Hepatocyte (in vitro differentiated cells): Measurements from ENCODE around the gene ARL3. TPM values are rescaled to one million over a fixed set of nuclear protein-coding genes. Genes with fewer than 3 reads are reported as not detected.

Source experiments
- DNase-seq: peaks from one replicate; pipeline ENCODE4 v3.0.0-alpha.2; 2016; ENCODE audit warnings: low spot score
- H2AFZ ChIP-seq: fragments of 200-600 bp; sonication (generic); 2 replicates; pipeline ENCODE4 v1.6.0; 2016; ENCODE audit warnings: antibody characterized with exemption, mild to moderate bottlenecking
- H3K27ac ChIP-seq: fragments of 200-600 bp; sonication (generic); 2 replicates; pipeline ENCODE4 v1.5.1; 2016; ENCODE audit warnings: mild to moderate bottlenecking
- H3K27me3 ChIP-seq: fragments of 200-600 bp; sonication (generic); 2 replicates; pipeline ENCODE4 v1.6.1; 2016
- H3K36me3 ChIP-seq: fragments of 200-600 bp; sonication (generic); replicated peaks from 2 replicates; pipeline ENCODE4 v1.5.1; 2016; ENCODE audit warnings: low read depth; ENCODE audit not compliant: insufficient read depth
- H3K4me1 ChIP-seq: fragments of 200-600 bp; sonication (generic); 2 replicates; pipeline ENCODE4 v1.5.1; 2016; ENCODE audit warnings: mild to moderate bottlenecking, moderate library complexity; ENCODE audit not compliant: insufficient read depth
- H3K4me2 ChIP-seq: fragments of 200-600 bp; sonication (generic); 2 replicates; pipeline ENCODE4 v1.6.0; 2016
- H3K4me3 ChIP-seq: fragments of 200-600 bp; sonication (generic); 2 replicates; pipeline ENCODE4 v1.5.1; 2016; ENCODE audit warnings: mild to moderate bottlenecking
- H3K79me2 ChIP-seq: fragments of 200-600 bp; sonication (generic); 2 replicates; pipeline ENCODE4 v1.6.0; 2017; ENCODE audit warnings: mild to moderate bottlenecking
- H3K9me2 ChIP-seq: fragments of 200-600 bp; sonication (generic); replicated peaks from 2 replicates; pipeline ENCODE4 v1.6.0; 2017; ENCODE audit warnings: mild to moderate bottlenecking; ENCODE audit not compliant: insufficient read depth
- H3K9me3 ChIP-seq: fragments of 200-600 bp; sonication (generic); 2 replicates; pipeline ENCODE4 v1.5.1; 2016; ENCODE audit warnings: low read depth, mild to moderate bottlenecking
- H4K20me1 ChIP-seq: fragments of 200-600 bp; sonication (generic); 2 replicates; pipeline ENCODE4 v1.6.0; 2016; ENCODE audit warnings: mild to moderate bottlenecking; ENCODE audit not compliant: insufficient read depth, poor library complexity, severe bottlenecking
- EZH2 ChIP-seq: fragments of 200-600 bp; sonication (generic); IDR thresholded peaks from 2 replicates; pipeline ENCODE4 v1.6.1; 2016; ENCODE audit warnings: antibody characterized with exemption, mild to moderate bottlenecking, borderline replicate concordance
- EZH2phosphoT487 ChIP-seq: fragments of 200-600 bp; sonication (generic); IDR thresholded peaks from one replicate; pipeline ENCODE4 v1.6.1; 2018; ENCODE audit warnings: antibody characterized with exemption, mild to moderate bottlenecking, low read depth, moderate library complexity; ENCODE audit not compliant: unreplicated experiment, severe bottlenecking
- WGBS: methylation state at CpG from one replicate; pipeline ENCODE4 v1.1.6; 2016; ENCODE audit warnings: low lambda C conversion rate; ENCODE audit errors: missing lambda C conversion rate; 5-methylcytosine and 5-hydroxymethylcytosine counted together
- polyA plus RNA-seq: library from polyadenylated mRNA; unstranded; fragments of >200 nt; fragmentation: Nextera tagmentation; extraction: Ambion mirVana; gene quantifications from 2 replicates; pipeline ENCODE4 v1.2.1, GENCODE V29; 2016
- total RNA-seq: library from RNA; depleted of rRNA; stranded (reverse); fragments of >200 nt; gene quantifications from 2 replicates; pipeline ENCODE4 v1.2.3, GENCODE V29; 2014
- TF ChIP-seq, protein P1 (sequence below): fragments of 200-600 bp; sonication (generic); IDR thresholded peaks from 2 replicates; pipeline ENCODE4 v1.5.1; 2016; ENCODE audit warnings: antibody characterized with exemption, mild to moderate bottlenecking; ENCODE audit not compliant: poor library complexity

ARL3 gene
- total and polyA plus RNA-seq, 2 experiments from 2014 or later: 6.4 to 16.5 TPM

DNA sequence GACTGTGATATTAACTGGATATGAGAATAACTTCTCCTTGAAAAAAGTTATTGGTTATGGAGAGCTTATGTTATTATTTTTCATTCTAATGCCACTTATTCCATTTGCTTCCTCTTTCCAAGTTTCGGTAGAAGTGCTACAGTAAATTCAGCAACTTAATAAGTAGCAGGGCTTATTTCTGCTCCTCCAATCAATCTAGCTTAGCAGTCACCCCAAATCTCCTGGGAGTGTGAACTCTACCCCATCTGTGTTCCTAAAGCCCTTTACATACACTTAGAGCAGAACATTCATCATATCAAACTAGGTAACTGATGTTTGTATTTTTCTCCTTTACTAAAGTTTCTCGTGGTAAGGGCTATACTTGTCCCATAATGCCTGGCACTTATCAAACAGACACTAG is 8.7 kb downstream of the ARL3 start:
- 90% methylated on average over 2 of the region's 2 CpGs for WGBS
- TF ChIP-seq, protein P1, sequence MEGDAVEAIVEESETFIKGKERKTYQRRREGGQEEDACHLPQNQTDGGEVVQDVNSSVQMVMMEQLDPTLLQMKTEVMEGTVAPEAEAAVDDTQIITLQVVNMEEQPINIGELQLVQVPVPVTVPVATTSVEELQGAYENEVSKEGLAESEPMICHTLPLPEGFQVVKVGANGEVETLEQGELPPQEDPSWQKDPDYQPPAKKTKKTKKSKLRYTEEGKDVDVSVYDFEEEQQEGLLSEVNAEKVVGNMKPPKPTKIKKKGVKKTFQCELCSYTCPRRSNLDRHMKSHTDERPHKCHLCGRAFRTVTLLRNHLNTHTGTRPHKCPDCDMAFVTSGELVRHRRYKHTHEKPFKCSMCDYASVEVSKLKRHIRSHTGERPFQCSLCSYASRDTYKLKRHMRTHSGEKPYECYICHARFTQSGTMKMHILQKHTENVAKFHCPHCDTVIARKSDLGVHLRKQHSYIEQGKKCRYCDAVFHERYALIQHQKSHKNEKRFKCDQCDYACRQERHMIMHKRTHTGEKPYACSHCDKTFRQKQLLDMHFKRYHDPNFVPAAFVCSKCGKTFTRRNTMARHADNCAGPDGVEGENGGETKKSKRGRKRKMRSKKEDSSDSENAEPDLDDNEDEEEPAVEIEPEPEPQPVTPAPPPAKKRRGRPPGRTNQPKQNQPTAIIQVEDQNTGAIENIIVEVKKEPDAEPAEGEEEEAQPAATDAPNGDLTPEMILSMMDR: no peak
- TF ChIP-seq EZH2 (no peak), EZH2phosphoT487 (no peak)
- DNase-seq: no peak
- H3K27ac ChIP-seq: no peak overlapping the region
- H3K4me2 ChIP-seq: no peak overlapping the region
- H3K9me3 ChIP-seq: no peaks in the 10 kb centered on the region
- H3K36me3 ChIP-seq: no peaks in the 10 kb centered on the region
- no peaks in the 10 kb centered on the region for H4K20me1 ChIP-seq
- no peaks in the 10 kb centered on the region for H3K4me1 ChIP-seq
- H3K9me2 ChIP-seq: no peaks in the 10 kb centered on the region
- H2AFZ ChIP-seq: no peak overlapping the region
- H3K4me3 ChIP-seq: no peak overlapping the region
- no peaks in the 10 kb centered on the region for H3K27me3 ChIP-seq
- H3K79me2 ChIP-seq: peaks cover 64% of the 10 kb centered on the region

DNA sequence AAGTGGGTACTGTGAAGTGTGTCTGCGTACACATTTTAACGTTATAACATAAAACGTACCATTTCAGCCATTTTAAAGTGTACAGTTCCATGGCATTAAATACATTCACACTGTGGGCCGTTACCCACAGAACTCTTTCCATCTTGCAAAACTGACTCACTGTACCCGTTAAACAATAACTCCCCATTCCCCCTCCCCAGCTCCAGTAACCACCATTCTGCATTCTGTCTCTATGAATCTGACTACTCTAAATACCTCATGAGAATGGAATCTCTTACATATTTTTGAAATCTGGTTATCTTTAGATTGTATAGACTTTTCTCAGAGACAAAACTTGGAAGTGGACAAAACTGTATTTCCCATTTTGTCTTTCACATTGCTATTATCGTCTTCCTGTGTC is 9.3 kb downstream of the ARL3 start:
- no peak for TF ChIP-seq EZH2
- TF ChIP-seq, protein P1: no peak
- no peak for TF ChIP-seq EZH2phosphoT487
- Histone ChIP-seq H3K27ac (no peak overlapping the region), H3K9me3 (no peaks in the 10 kb centered on the region), H3K9me2 (no peaks in the 10 kb centered on the region), H2AFZ (no peak overlapping the region), H3K27me3 (no peaks in the 10 kb centered on the region), H4K20me1 (no peaks in the 10 kb centered on the region), H3K36me3 (no peaks in the 10 kb centered on the region), H3K79me2 (peaks cover 59% of the 10 kb centered on the region), H3K4me3 (no peak overlapping the region), H3K4me1 (no peaks in the 10 kb centered on the region), H3K4me2 (no peak overlapping the region)
- 93% methylated on average over 6 of the region's 6 CpGs for WGBS
- no peak for DNase-seq

GRCh38 chr10:102702742-102703141 is 11.5 kb downstream of the ARL3 start:
- no peak overlapping the region for H3K4me3 ChIP-seq
- peaks cover 37% of the 10 kb centered on the region for H3K79me2 ChIP-seq
- H2AFZ ChIP-seq: no peak overlapping the region
- no peak for DNase-seq
- H3K27me3 ChIP-seq: no peaks in the 10 kb centered on the region
- H3K9me2 ChIP-seq: no peaks in the 10 kb centered on the region
- H4K20me1 ChIP-seq: no peaks in the 10 kb centered on the region
- no peak overlapping the region for H3K27ac ChIP-seq
- 70% methylated on average over 2 of the region's 2 CpGs for WGBS
- H3K36me3 ChIP-seq: no peaks in the 10 kb centered on the region
- H3K9me3 ChIP-seq: no peaks in the 10 kb centered on the region
- H3K4me2 ChIP-seq: no peak overlapping the region
- no peaks in the 10 kb centered on the region for H3K4me1 ChIP-seq
- TF ChIP-seq EZH2phosphoT487: no peak
- TF ChIP-seq EZH2: no peak
- TF ChIP-seq, protein P1: no peak

- H2AFZ ChIP-seq: no peak overlapping the region
- H3K4me1 ChIP-seq: no peaks in the 10 kb centered on the region
- H3K36me3 ChIP-seq: no peaks in the 10 kb centered on the region
- H3K4me3 ChIP-seq: no peak overlapping the region
- no peaks in the 10 kb centered on the region for H3K27me3 ChIP-seq
- H3K27ac ChIP-seq: no peak overlapping the region
- TF ChIP-seq EZH2 (no peak), EZH2phosphoT487 (no peak)
- TF ChIP-seq, protein P1: no peak
- WGBS: 96% methylated on average over 3 of the region's 3 CpGs
- no peaks in the 10 kb centered on the region for H3K9me2 ChIP-seq
- no peaks in the 10 kb centered on the region for H3K9me3 ChIP-seq
- no peak for DNase-seq
- peaks cover 29% of the 10 kb centered on the region for H3K79me2 ChIP-seq
- H3K4me2 ChIP-seq: no peak overlapping the region
- no peaks in the 10 kb centered on the region for H4K20me1 ChIP-seq
These were observed 12.4 kb downstream of the ARL3 start for GRCh38 chr10:102701796-102702195.
